ENCODE measurements around the gene DPY19L3. TPM values are rescaled to one million over a fixed set of nuclear protein-coding genes. Genes with fewer than 3 reads are reported as not detected.
"Not testable (repeated sequence)": the region's sequence is repeated elsewhere in the genome, so short reads cannot be mapped to it uniquely, and the experiment has no call there.

Gene DPY19L3
- total and polyA plus RNA-seq, 8 donors = 2.1 to 79.4 (median 24.9) TPM

DNA sequence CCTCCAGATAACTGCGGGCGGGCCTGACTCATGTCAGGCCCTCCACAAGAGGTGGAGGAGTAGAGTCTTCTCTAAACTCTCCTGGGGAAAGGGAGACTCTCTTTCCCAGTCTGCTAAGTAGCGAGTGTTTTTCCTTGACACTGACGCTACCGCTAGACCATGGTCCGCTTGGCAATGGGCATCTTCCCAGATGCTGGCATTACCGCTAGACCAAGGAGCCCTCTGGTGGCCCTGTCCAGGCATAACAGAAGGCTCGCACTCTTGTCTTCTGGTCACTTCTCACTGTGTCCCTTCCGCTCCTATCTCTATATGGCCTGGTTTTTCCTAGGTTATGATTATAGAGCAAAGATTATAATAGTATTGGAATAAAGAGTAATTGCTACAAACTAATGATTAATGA lies 28.5 kb upstream of the DPY19L3 start:
- H3K27me3 ChIP-seq; H3K4me3 ChIP-seq; H3K27ac ChIP-seq; H3K9me3 ChIP-seq; intact Hi-C loops (cut with DNase I; ENCODE audit: low total_unique reads); DNase-seq: not testable (repeated sequence)
- Histone ChIP-seq H3K4me1 (peaks cover 7 to 23% (median 13%) of the 10 kb centered on the region in 4 donors), H3K36me3 (peaks cover 11 to 72% (median 62%) of the 10 kb centered on the region in 4 donors)
- WGBS, 5 donors = 92 to 99% (median 96%) methylated on average over 9 of the region's 9 CpGs
- TF ChIP-seq, protein P1, sequence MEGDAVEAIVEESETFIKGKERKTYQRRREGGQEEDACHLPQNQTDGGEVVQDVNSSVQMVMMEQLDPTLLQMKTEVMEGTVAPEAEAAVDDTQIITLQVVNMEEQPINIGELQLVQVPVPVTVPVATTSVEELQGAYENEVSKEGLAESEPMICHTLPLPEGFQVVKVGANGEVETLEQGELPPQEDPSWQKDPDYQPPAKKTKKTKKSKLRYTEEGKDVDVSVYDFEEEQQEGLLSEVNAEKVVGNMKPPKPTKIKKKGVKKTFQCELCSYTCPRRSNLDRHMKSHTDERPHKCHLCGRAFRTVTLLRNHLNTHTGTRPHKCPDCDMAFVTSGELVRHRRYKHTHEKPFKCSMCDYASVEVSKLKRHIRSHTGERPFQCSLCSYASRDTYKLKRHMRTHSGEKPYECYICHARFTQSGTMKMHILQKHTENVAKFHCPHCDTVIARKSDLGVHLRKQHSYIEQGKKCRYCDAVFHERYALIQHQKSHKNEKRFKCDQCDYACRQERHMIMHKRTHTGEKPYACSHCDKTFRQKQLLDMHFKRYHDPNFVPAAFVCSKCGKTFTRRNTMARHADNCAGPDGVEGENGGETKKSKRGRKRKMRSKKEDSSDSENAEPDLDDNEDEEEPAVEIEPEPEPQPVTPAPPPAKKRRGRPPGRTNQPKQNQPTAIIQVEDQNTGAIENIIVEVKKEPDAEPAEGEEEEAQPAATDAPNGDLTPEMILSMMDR (IDR thresholded peaks at IDR 0.05) = peak in 2 of 7 experiments; percentile 27 to 45

DNA sequence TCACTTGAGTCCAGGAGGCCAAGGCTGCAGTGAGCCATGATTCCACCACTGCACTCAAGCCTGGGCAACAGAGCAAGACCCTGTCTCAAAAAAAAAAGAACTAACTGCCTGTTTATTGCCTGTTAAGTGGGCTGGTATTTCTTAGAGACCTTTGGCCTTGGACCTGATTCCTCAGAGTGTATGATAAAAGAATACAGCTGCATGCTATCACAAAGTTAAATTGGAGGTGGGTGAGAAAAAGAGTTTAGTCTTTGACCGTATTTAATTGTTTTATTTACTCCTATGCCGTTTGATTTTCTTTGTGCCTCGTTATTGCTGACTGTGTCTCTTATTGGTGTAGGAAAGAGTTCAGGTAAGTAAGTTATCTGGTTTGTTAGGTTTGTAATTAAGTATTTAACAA lies 25.3 kb upstream of the DPY19L3 start:
- TF ChIP-seq EP300 (IDR thresholded peaks at IDR 0.05) (no peak), POLR2AphosphoS5 (IDR thresholded peaks at IDR 0.05) (no peak), POLR2A (IDR thresholded peaks at IDR 0.05) (no peak)
- TF ChIP-seq, protein P1 (IDR thresholded peaks at IDR 0.05) = no peak
- no peak for DNase-seq
- Histone ChIP-seq H3K27me3 (no peaks in the 10 kb centered on the region), H3K9me3 (no peaks in the 10 kb centered on the region), H3K27ac (no peak overlapping the region), H3K4me1 (peaks cover 0 to under 1% (median 0%) of the 10 kb centered on the region in 4 donors), H3K4me3 (no peak overlapping the region), H3K36me3 (peaks cover 13 to 82% (median 72%) of the 10 kb centered on the region in 4 donors)
- WGBS, 5 donors = 80 to 86% (median 82%) methylated on average over 3 of the region's 3 CpGs
- intact Hi-C loops (cut with DNase I; ENCODE audit: low total_unique reads) = no loop called here

DNA sequence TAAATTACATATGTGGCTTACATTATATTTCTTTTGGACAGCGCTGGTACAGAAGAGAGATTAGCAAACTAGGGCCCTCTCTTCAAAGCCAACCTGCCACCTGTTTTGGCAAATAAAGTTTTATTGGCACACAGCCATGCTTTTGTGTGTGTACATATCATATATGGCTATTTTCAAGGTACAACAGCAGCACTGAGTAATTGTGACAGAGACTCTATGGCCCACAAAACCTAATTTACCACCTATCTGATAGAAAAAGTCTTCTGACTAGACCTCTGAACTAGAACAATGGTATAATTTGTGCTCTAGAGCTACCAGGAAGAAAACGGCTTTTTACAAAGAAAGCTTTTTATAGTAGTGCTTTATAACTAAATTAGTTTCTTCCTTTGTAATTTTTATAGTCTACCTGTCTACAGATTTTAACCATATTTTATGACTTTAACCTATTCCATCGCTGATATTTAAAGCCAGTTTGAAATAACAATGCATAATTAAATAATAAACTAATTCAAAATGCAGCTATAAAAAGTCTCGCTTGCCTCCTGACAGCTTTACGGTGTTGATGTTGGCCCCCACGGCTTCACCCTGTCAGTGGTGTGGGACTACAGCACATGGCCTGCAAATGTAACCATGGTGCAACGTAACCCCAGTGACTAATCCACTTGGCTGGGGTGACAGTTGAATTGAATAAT lies 17.7 kb upstream of the DPY19L3 start:
- Histone ChIP-seq H3K36me3 (peaks cover 7 to 32% (median 25%) of the 10 kb centered on the region in 4 donors), H3K27me3 (no peaks in the 10 kb centered on the region), H3K4me1 (no peaks in the 10 kb centered on the region), H3K4me3 (no peak overlapping the region), H3K9me3 (no peaks in the 10 kb centered on the region), H3K27ac (no peak overlapping the region)
- 74 to 87% (median 81%) methylated on average over 7 of the region's 7 CpGs for WGBS, 5 donors
- no peak for DNase-seq
- TF ChIP-seq POLR2A (IDR thresholded peaks at IDR 0.05) (no peak), EP300 (IDR thresholded peaks at IDR 0.05) (no peak), POLR2AphosphoS5 (IDR thresholded peaks at IDR 0.05) (no peak)
- TF ChIP-seq, protein P1 (IDR thresholded peaks at IDR 0.05) = no peak
- intact Hi-C loops (cut with DNase I; ENCODE audit: low total_unique reads) = no loop called here

DNA sequence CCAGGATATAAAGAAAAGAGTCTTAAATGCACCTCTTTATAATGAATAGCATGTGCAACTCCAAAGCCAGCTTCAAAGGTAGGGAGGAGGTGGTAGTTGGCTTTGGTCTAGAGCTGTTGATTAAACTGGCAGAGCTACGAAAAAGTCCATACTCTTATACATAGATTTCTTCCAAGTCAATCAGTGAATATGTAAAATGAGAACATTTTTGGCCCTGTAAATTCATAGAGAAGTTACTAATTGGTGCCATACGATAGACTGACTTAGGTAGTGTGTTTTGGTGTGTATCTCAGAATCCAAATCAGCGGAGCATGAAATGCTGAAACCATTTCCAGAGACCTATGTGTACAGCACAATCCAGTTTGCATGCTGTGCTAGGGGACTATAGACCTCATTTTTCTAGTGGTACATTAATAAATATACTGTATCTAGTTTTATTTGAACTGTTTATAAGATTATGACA lies 17.1 kb upstream of the DPY19L3 start:
- Histone ChIP-seq H3K27me3 (no peaks in the 10 kb centered on the region), H3K36me3 (peaks cover 1 to 27% (median 19%) of the 10 kb centered on the region in 4 donors), H3K9me3 (no peaks in the 10 kb centered on the region), H3K4me1 (no peaks in the 10 kb centered on the region), H3K4me3 (no peak overlapping the region), H3K27ac (no peak overlapping the region)
- intact Hi-C loops (cut with DNase I; ENCODE audit: low total_unique reads) = no loop called here
- WGBS, 5 donors = 87 to 98% (median 93%) methylated on average over 3 of the region's 3 CpGs
- TF ChIP-seq, protein P1 (IDR thresholded peaks at IDR 0.05) = no peak
- TF ChIP-seq POLR2AphosphoS5 (IDR thresholded peaks at IDR 0.05) (no peak), EP300 (IDR thresholded peaks at IDR 0.05) (no peak), POLR2A (IDR thresholded peaks at IDR 0.05) (no peak)
- no peak for DNase-seq
